C4-2B (cell line): ENCODE measurements around the gene IL26.

ENCODE experiments used
- CTCF ChIP-seq: fragments of 450-650 bp; conservative IDR thresholded peaks from 2 replicates; pipeline ENCODE4 v1.5.1; 2017; ENCODE audit warnings: mild to moderate bottlenecking
- ZFX ChIP-seq: fragments of 450-650 bp; IDR thresholded peaks from 2 replicates; pipeline ENCODE4 v1.6.1; 2017

DNA sequence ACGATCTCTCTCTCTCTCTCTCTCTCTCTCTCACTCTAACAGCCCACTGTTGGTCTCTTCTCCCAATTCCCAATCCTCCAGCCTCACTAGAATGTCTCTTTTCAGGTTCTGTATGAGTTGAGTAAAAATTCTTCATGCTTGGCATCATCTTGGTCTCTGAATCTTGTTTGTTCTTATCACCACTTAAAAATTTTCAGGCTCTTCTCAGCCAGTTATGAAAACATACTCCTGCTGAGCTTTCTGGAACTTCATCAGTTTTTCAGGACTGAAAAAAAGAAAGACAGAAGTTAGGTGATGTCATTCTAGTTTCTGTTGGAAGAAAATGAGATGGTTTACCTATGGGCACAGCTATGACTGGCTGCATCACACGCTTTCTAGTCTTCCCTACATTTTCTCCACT, 39.2 kb upstream of the IL26 start:
- no peak for TF ChIP-seq CTCF
- TF ChIP-seq ZFX, result no peak
